ENCODE data around the gene KRT40.

DNA sequence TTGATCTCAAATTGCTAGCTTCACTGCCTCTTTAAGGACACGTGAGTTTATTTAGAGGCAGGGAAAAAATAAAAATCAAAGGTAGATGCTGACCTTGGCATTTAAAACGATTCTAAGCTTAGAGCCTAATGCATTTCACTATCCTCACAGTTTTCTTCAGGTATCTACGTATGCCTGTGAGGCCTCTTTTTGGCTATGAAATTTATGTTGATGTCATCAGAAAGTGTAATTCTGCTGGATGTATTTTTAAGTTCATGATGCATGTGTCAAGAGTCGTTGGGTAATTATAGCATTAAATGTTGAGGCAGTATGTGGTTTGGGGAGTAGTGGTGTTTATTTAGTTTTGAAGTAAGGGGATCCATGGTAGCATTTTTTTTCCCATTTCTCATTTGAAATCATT lies 19.8 kb upstream of the KRT40 start:
- TF ChIP-seq, protein P1, sequence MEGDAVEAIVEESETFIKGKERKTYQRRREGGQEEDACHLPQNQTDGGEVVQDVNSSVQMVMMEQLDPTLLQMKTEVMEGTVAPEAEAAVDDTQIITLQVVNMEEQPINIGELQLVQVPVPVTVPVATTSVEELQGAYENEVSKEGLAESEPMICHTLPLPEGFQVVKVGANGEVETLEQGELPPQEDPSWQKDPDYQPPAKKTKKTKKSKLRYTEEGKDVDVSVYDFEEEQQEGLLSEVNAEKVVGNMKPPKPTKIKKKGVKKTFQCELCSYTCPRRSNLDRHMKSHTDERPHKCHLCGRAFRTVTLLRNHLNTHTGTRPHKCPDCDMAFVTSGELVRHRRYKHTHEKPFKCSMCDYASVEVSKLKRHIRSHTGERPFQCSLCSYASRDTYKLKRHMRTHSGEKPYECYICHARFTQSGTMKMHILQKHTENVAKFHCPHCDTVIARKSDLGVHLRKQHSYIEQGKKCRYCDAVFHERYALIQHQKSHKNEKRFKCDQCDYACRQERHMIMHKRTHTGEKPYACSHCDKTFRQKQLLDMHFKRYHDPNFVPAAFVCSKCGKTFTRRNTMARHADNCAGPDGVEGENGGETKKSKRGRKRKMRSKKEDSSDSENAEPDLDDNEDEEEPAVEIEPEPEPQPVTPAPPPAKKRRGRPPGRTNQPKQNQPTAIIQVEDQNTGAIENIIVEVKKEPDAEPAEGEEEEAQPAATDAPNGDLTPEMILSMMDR (IDR thresholded peaks at IDR 0.05), result no peak
- TF ChIP-seq POLR2A (IDR thresholded peaks at IDR 0.05), result no peak
